NCI-H460 (cell line): ENCODE measurements around the gene PARVG. TPM values are rescaled to one million over a fixed set of nuclear protein-coding genes. Genes with fewer than 3 reads are reported as not detected.
"Not testable (repeated sequence)": the region's sequence is repeated elsewhere in the genome, so short reads cannot be mapped to it uniquely, and the experiment has no call there.

Experiments used
- DNase-seq: peaks from one replicate; pipeline ENCODE4 v3.0.0-alpha.2; 2016; ENCODE audit warnings: low read depth; ENCODE audit errors: extremely low read depth
- total RNA-seq: library from RNA; depleted of rRNA; stranded (reverse); fragments of >200 nt; shearing (Covaris generic); gene quantifications from 2 replicates; pipeline ENCODE4 v1.2.3, GENCODE V29; 2014

The PARVG gene
- total RNA-seq, 1 experiment from 2014 or later, result not detected

- not testable (repeated sequence) for DNase-seq
Measured at GRCh38 chr22:44234372-44234771, 53.6 kb downstream of the PARVG start.

DNA sequence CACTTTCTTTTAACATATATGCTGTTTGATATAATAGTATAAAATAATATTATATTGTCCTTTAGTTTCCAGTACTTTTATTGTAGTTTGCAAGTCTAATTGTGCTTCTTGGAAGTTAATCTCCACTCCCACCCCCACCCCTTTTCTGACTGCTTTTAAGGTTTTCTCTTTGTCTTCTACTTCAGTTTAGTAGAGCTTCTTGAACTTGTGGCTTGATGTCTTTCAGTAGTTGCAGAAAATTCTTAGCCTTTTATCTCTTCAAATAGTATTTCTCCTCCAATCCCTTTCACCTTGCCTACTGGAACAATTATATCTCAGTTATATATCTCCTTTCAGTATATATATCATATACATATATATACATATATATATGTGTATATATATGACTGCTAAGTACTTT lies 56.6 kb downstream of the PARVG start:
- DNase-seq, result no peak

DNA sequence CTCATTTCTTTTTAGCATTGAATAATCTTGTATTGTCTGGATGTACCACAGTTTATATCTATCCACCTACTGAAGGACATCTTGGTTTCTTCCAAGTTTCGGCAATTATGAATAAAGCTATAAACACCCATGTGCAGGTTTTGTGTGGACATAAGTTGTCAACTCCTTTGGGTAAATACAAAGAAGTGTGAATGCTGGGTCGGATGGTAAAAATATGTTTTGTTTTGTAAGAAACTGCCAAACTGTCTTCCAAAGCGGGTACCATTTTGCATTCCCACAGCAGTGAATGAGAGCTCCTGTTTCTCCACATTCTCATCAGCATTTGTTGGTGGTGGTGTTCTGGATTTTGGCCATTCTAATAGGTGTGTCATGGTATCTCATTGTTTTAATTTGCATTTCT lies 60.4 kb downstream of the PARVG start:
- DNase-seq, result not testable (repeated sequence)

DNA sequence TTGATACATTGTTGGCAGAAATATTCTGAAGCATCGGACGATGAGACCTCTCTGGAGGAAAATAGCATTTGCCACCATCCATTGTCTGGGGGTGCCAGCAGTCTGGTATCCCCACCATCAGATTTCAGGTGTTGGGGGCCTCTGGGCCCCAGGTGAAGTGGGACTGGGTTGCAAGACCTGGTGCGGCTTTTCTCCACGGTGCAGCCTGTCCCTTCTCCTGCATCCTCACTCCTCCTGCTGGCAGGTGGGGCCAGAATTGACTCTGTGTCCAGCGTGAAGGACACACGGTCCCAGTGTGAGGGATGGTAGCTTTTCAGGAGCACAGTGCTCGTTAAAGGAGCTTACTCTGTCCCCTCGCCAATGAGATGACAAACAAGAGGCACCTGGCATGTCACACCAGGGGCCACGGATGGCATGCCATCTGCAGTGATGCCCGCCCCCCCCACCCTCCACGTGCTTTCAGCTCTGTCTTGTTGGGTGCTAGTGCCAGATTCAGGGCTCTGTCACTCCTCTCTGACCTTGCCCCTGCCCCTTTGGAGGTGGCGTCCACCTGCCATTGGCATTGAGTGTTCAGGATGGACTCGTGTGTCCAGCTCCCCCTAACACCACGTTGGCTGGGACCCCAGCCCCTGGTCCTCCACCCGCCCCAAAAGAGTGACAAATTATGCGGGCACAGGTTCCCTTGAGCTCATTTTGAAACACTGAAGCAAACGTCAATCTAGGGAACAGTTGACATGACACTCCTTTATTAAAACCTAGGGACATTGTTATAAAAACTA lies 62.4 kb downstream of the PARVG start:
- no peak for DNase-seq

GRCh38 chr22:44243761-44244160 lies 63.0 kb downstream of the PARVG start:
- no peak for DNase-seq

DNA sequence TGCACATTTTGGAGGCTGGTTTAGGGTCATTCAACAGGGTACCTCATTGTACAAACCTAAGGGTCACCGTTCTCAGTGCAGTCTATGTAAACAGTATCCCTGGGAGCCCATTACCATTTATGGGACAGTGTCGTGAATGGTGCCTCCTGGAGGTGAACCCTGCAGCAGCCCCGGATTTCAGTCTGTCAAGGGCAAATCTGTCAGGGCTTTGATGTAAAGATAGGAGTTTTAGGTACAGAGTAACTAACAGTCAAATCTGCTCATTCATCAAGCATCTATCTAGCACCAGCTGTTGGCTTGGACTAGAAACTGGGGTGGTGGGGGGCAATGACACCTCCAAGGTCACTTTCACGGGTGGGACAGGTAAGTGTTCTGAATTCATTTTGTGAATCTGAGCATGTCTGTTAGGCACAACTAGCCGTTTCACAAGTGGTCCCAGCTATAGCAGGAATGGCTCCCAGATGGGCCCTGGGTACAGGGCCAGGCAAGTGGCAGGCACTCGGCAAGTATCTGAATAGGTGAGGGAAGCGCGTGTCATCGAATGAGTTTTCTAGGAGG lies 63.6 kb downstream of the PARVG start:
- no peak for DNase-seq

DNA sequence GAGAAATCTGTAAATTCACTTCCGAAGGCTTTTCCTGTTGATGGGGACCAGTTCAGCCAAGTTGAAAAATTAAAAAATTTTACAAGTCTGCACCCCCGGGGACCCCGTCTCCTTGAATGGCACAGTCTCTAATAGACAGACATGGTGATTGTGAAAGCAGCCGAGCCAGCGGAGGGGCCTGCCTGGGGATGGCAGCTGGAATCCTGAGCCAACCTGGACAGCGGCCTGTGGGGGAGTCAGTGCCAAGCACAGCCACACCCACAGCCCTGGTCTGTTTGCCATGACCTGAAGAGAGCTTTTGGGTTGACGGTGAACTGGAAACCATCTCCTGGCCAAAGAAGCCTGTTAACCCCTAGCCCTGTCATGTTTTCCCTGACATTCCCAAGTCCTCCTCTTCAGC lies 64.7 kb downstream of the PARVG start:
- DNase-seq, result no peak

DNA sequence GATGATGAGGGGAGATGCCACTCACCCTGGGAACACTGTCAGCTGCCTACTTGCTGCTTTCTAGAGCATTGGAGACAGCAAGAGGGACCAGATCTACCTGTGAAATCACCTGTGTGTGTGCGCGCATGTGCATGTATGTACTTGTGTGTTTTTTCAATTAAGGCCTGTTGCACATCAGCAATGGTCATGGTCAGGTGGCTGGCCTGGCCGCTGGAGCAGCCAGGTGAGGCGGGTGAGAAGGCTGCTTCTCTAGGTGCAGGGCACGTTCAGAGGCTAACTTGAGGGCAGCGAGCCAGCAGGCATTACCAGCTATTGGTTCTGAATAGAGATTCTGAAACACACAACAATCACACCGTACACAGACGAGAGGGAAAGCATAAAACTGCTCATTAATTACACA lies 65.1 kb downstream of the PARVG start:
- DNase-seq, result no peak

DNA sequence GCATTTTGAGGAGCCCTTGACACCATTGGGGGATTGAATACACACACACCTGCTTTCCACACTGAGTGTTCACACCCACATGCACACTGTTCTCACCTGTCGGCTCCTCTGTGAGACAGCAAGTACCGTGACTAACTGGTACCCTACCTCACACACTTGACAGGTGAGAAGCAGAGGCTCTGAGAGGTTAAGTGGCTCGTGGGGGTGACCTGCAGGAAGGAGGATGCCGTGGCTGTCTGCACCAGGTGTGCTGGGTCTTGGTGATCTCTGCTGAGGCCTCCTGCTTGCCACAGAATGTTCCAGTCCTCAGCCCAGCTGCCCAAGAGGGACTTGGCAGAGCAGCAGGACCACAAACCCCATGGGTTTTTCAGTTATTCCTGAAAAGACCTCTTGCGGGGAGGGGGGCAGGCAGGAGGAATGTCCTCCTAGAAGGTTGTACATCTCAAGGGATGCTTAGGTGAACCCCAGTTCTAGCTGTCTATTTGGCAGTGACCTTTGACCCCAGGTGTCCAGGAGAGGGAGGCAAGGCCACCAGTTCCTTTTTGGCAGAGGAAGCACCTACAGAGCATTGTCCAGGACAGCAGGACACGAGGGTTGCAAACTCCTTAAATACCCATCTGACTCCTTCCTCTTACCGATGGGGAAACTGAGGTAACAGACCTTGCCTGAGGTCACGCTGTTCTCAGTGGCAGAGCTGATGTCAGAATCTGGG lies 66.0 kb downstream of the PARVG start:
- no peak for DNase-seq

- DNase-seq, result no peak
Measured at GRCh38 chr22:44247346-44247745, 66.6 kb downstream of the PARVG start.

GRCh38 chr22:44247923-44248892 lies 67.5 kb downstream of the PARVG start:
- no peak for DNase-seq

DNA sequence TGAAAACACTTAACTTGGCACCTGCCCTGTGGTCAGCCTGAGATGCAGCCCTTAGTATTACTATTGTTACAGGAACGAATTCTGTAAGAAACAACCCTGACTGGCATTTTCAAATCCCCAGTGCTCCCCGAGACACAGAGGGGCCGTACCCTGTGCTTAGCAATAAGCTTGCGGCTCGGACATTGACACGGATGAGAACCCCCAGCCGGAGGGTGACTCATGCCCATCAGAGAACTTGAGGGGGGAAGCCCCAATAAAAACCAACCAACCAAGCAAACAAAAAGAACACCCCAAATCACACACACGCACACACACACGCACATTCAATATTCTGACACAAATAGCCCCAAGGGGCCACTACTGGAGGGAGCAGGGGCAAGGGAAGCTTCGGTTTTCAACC lies 68.2 kb downstream of the PARVG start:
- no peak for DNase-seq

DNA sequence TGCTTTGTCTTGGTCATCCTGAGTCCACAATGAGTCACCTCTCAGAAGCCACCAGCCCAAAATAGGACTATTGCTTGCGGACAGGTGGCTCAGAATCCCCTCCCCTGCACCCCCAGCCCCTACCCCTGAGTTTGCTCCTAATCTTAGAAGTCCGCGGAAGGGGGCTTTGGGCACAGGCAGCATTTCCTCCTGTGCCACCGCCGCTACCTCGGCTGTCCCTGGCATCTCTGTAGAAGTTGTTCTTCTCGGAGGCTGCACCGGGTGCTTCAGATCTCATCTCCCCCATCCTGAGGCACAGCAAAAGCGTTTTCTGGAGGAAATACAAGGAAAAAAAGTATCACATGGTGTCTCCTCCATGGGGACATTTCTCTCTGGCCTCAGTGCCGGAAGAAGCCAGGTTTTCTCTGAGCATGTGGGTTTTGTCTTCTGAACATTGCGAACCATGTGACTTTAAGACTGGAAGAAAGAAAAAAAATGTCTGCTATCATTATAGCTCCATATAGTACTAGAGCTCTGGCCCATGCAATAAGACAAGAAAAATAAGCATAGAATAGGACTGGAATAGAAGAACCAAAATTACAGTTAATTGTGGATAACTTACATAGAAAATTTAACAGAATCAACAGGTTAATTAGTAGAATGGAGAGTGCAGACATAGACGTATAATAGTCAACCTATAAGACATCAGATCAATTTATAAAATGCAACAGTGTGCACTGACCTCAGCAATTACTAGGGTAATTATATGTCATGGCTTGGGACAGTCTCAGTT lies 68.8 kb downstream of the PARVG start:
- no peak for DNase-seq

DNA sequence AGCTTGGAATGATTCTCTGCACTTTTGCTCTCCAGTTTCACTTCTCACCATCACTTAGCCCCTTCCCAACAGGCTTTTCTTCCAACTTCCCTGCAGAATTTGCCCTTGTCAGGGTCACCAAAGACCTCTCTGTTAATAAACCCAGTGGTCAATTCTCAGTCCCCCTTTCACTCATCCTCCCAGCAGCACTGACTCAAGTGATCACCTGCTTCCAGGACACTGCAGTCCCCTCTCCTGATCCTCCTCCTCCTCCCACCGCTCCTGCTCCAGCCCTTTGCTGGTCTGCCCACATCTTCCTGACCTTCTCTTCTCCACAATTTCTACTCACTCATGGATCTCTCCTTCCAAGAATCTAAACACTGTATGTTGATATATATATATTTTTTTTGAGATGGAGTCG lies 74.1 kb downstream of the PARVG start:
- DNase-seq, result no peak

GRCh38 chr22:44256085-44256484 lies 75.4 kb downstream of the PARVG start:
- no peak for DNase-seq

GRCh38 chr22:44256556-44257485 lies 76.1 kb downstream of the PARVG start:
- DNase-seq, result no peak
